ACC112 (cell line): Measurements from ENCODE around the gene LINC00632.
"Not testable (repeated sequence)": the region's sequence is repeated elsewhere in the genome, so short reads cannot be mapped to it uniquely, and the experiment has no call there.

Source experiments
- H2AFZ ChIP-seq: fragments of 200-600 bp; sonication (generic); one replicate; pipeline ENCODE4 v1.6.0; 2017; ENCODE audit warnings: antibody characterized with exemption, low read length; ENCODE audit not compliant: unreplicated experiment
- H3K27ac ChIP-seq: fragments of 200-600 bp; sonication (generic); 2 replicates; pipeline ENCODE4 v1.5.1; 2014; ENCODE audit warnings: low read depth, mild to moderate bottlenecking, antibody characterized with exemption, low read length, moderate library complexity
- H3K27me3 ChIP-seq: fragments of 200-600 bp; sonication (generic); 2 replicates; pipeline ENCODE4 v1.6.1; 2014; ENCODE audit warnings: mild to moderate bottlenecking, antibody characterized with exemption, low read length, moderate library complexity, mixed read lengths; ENCODE audit not compliant: insufficient read depth
- H3K36me3 ChIP-seq: fragments of 200-600 bp; sonication (generic); 2 replicates; pipeline ENCODE4 v1.6.1; 2016; ENCODE audit warnings: mild to moderate bottlenecking, antibody characterized with exemption, low read length, moderate library complexity, mixed read lengths; ENCODE audit not compliant: insufficient read depth
- H3K4me1 ChIP-seq: fragments of 200-600 bp; sonication (generic); one replicate; pipeline ENCODE4 v1.6.1; 2016; ENCODE audit warnings: low read length, mixed read lengths; ENCODE audit not compliant: insufficient read depth, unreplicated experiment, control insufficient read depth
- H3K4me3 ChIP-seq: fragments of 200-600 bp; sonication (generic); 2 replicates; pipeline ENCODE4 v1.5.1; 2014; ENCODE audit warnings: mild to moderate bottlenecking, low read depth, low read length
- H3K79me2 ChIP-seq: fragments of 200-600 bp; sonication (generic); one replicate; pipeline ENCODE4 v1.6.0; 2016; ENCODE audit warnings: low read length; ENCODE audit not compliant: control insufficient read depth, unreplicated experiment, insufficient read depth

LINC00632 gene

GRCh38 chrX:140709421-140709846 lies at the start of gene LINC00632:
Gene LINC00632 (plus strand): TSS chrX:140709759.
- Histone ChIP-seq H3K36me3 (no peaks in the 10 kb centered on the region), H3K79me2 (no peaks in the 10 kb centered on the region), H3K4me1 (no peaks in the 10 kb centered on the region), H3K27me3 (no peaks in the 10 kb centered on the region), H2AFZ (no peak within 1 kb of the TSS), H3K4me3 (no peak within 1 kb of the TSS), H3K27ac (no peak within 1 kb of the TSS)

- Histone ChIP-seq H3K36me3 (no peaks in the 10 kb centered on the region), H3K27ac (no peak overlapping the region), H3K4me3 (no peak overlapping the region), H3K4me1 (no peaks in the 10 kb centered on the region), H3K27me3 (no peaks in the 10 kb centered on the region), H3K79me2 (no peaks in the 10 kb centered on the region), H2AFZ (no peak overlapping the region)
Observed at GRCh38 chrX:140661643-140662042, 47.9 kb upstream of the LINC00632 start.

GRCh38 chrX:140664939-140665338 lies 44.6 kb upstream of the LINC00632 start:
- no peaks in the 10 kb centered on the region for H3K4me1 ChIP-seq
- H2AFZ ChIP-seq = no peak overlapping the region
- no peaks in the 10 kb centered on the region for H3K79me2 ChIP-seq
- H3K27me3 ChIP-seq = no peaks in the 10 kb centered on the region
- no peak overlapping the region for H3K4me3 ChIP-seq
- no peaks in the 10 kb centered on the region for H3K36me3 ChIP-seq
- H3K27ac ChIP-seq = no peak overlapping the region

GRCh38 chrX:140672840-140673731 lies 36.5 kb upstream of the LINC00632 start:
- no peaks in the 10 kb centered on the region for H3K79me2 ChIP-seq
- no peaks in the 10 kb centered on the region for H3K27me3 ChIP-seq
- H3K36me3 ChIP-seq = no peaks in the 10 kb centered on the region
- no peak overlapping the region for H3K27ac ChIP-seq
- H3K4me3 ChIP-seq = no peak overlapping the region
- no peak overlapping the region for H2AFZ ChIP-seq
- no peaks in the 10 kb centered on the region for H3K4me1 ChIP-seq

- H3K36me3 ChIP-seq = no peaks in the 10 kb centered on the region
- H3K4me3 ChIP-seq = no peak overlapping the region
- no peak overlapping the region for H3K27ac ChIP-seq
- H3K4me1 ChIP-seq = no peaks in the 10 kb centered on the region
- no peaks in the 10 kb centered on the region for H3K79me2 ChIP-seq
- H3K27me3 ChIP-seq = no peaks in the 10 kb centered on the region
- no peak overlapping the region for H2AFZ ChIP-seq
Observed at GRCh38 chrX:140687706-140688105, 21.9 kb upstream of the LINC00632 start.

GRCh38 chrX:140691596-140691995 lies 18.0 kb upstream of the LINC00632 start:
- H2AFZ ChIP-seq, H3K36me3 ChIP-seq, H3K4me1 ChIP-seq, H3K79me2 ChIP-seq, H3K4me3 ChIP-seq, H3K27me3 ChIP-seq, H3K27ac ChIP-seq: not testable (repeated sequence)

- no peak overlapping the region for H2AFZ ChIP-seq
- no peaks in the 10 kb centered on the region for H3K4me1 ChIP-seq
- H3K27me3 ChIP-seq = no peaks in the 10 kb centered on the region
- no peaks in the 10 kb centered on the region for H3K79me2 ChIP-seq
- no peaks in the 10 kb centered on the region for H3K36me3 ChIP-seq
- no peak overlapping the region for H3K4me3 ChIP-seq
- no peak overlapping the region for H3K27ac ChIP-seq
Observed at GRCh38 chrX:140697618-140698017, 11.9 kb upstream of the LINC00632 start.

GRCh38 chrX:140701480-140701879 lies 8.1 kb upstream of the LINC00632 start:
- no peaks in the 10 kb centered on the region for H3K4me1 ChIP-seq
- H2AFZ ChIP-seq = no peak overlapping the region
- H3K79me2 ChIP-seq = no peaks in the 10 kb centered on the region
- H3K27me3 ChIP-seq = no peaks in the 10 kb centered on the region
- H3K36me3 ChIP-seq = no peaks in the 10 kb centered on the region
- H3K27ac ChIP-seq = no peak overlapping the region
- H3K4me3 ChIP-seq = no peak overlapping the region

- no peaks in the 10 kb centered on the region for H3K79me2 ChIP-seq
- H2AFZ ChIP-seq = no peak overlapping the region
- no peak overlapping the region for H3K4me3 ChIP-seq
- no peaks in the 10 kb centered on the region for H3K4me1 ChIP-seq
- H3K27me3 ChIP-seq = no peaks in the 10 kb centered on the region
- H3K27ac ChIP-seq = no peak overlapping the region
- no peaks in the 10 kb centered on the region for H3K36me3 ChIP-seq
Observed at GRCh38 chrX:140710710-140711109, 1.2 kb downstream of the LINC00632 start.

- Histone ChIP-seq H3K36me3 (no peaks in the 10 kb centered on the region), H3K27ac (no peak overlapping the region), H3K79me2 (no peaks in the 10 kb centered on the region), H3K27me3 (no peaks in the 10 kb centered on the region), H3K4me1 (no peaks in the 10 kb centered on the region), H3K4me3 (no peak overlapping the region), H2AFZ (no peak overlapping the region)
Observed at GRCh38 chrX:140711894-140712293, 2.3 kb downstream of the LINC00632 start.
